Stomach (tissue), 9 donors: Measurements from ENCODE around the gene SLC39A3. TPM values are rescaled to one million over a fixed set of nuclear protein-coding genes. Genes with fewer than 3 reads are reported as not detected.

Experiments used
- DNase-seq, 2 donors: peaks; one replicate each; pipeline versions ENCODE4 v3.0.0 to v3.0.0-alpha.2; 2013 to 2019
- H3K27ac ChIP-seq, 5 donors: fragments of 200-600 bp in 4 of 5; sonication (generic) in 4 of 5; one replicate each; pipeline ENCODE4 v1.5.1; 2013 to 2019; ENCODE audit warnings: mild to moderate bottlenecking in 1 of 5, moderate library complexity in 1 of 5
- H3K27me3 ChIP-seq, 3 donors: fragments of 200-600 bp; sonication (generic); one replicate each; pipeline ENCODE4 v1.5.1; 2017 to 2019; ENCODE audit warnings: mixed run types in 1 of 3
- H3K36me3 ChIP-seq, 4 donors: fragments of 200-600 bp; sonication (generic); 1 replicate in 3 of 4; 2 replicates in 1 of 4; pipeline ENCODE4 v1.5.1; 2016 to 2019
- H3K4me1 ChIP-seq, 4 donors: fragments of 200-600 bp; sonication (generic); one replicate each; pipeline ENCODE4 v1.5.1; 2016 to 2019
- H3K4me3 ChIP-seq, 4 donors: fragments of 200-600 bp; sonication (generic) in 3 of 4; one replicate each; pipeline ENCODE4 v1.5.1; 2016 to 2019; ENCODE audit warnings: mild to moderate bottlenecking in 1 of 4
- H3K9me3 ChIP-seq, 4 donors: fragments of 200-600 bp; sonication (generic); one replicate each; pipeline ENCODE4 v1.5.1; 2016 to 2019
- EP300 ChIP-seq: sonication (generic); formaldehyde crosslinking; IDR thresholded peaks from one replicate; pipeline ENCODE4 v1.6.1; 2017; ENCODE audit warnings: antibody characterized with exemption
- POLR2A ChIP-seq, 4 donors: fragments of 450-650 bp; IDR thresholded peaks; one replicate each; pipeline ENCODE4 v1.6.1; 2016; ENCODE audit warnings: antibody characterized with exemption in 4 of 4, control low read depth in 2 of 4, mild to moderate bottlenecking in 1 of 4, moderate library complexity in 1 of 4
- POLR2AphosphoS5 ChIP-seq, 3 donors: sonication (generic); formaldehyde crosslinking; IDR thresholded peaks; one replicate each; pipeline ENCODE4 v1.6.1; 2016; ENCODE audit warnings: antibody characterized with exemption in 3 of 3
- WGBS, 5 donors: extraction: QIAGEN DNeasy Blood & Tissue Kit in 3 of 5; methylation state at CpG; one replicate each; pipeline versions ENCODE4 v1.1.5 to v1.1.7; 2013 to 2018; 5-methylcytosine and 5-hydroxymethylcytosine counted together
- intact Hi-C: fragments of 100-400 bp; cut with DNase I; formaldehyde crosslinking; loops from one replicate; pipeline ENCODE4 v1.15.1; 2023; ENCODE audit warnings: low total_unique reads
- polyA plus RNA-seq, 3 donors: library from polyadenylated mRNA; stranded (reverse); fragments of 200-250 nt; gene quantifications; one replicate each; pipeline ENCODE4 v1.2.3, GENCODE V29; 2013
- total RNA-seq, 5 donors: library from RNA; depleted of rRNA; stranded (reverse); fragments of >200 nt; gene quantifications; one replicate each; pipeline versions ENCODE4 v1.1.0 to v1.2.3, GENCODE V29; 2014 to 2016
- TF ChIP-seq, protein P1 (sequence below), 7 experiments: fragments of 450-650 bp in 4 of 7; fragments of 200-600 bp in 3 of 7; sonication (generic) in 3 of 7; IDR thresholded peaks; one replicate each; pipeline ENCODE4 v1.5.1; 2016 to 2019; ENCODE audit warnings: antibody characterized with exemption in 7 of 7, control low read depth in 2 of 7, mild to moderate bottlenecking in 1 of 7
- donor health status: healthy with polysubstance abuse.
- donor health status: Bipolar disorder and iron deficiency.
- donor health status: healthy.

Gene SLC39A3
- total and polyA plus RNA-seq, 8 donors, result 3.6 to 33.6 (median 14.9) TPM; not detected in 1

GRCh38 chr19:2774953-2775555, 35.2 kb upstream of the SLC39A3 start:
- peak overlapping the region; percentile 1 to 82 (median 71) for H3K27ac ChIP-seq
- DNase-seq, result no peak
- H3K27me3 ChIP-seq, result no peaks in the 10 kb centered on the region
- H3K36me3 ChIP-seq, result peaks cover 0 to 40% (median 31%) of the 10 kb centered on the region in 4 donors
- H3K9me3 ChIP-seq, result no peaks in the 10 kb centered on the region
- H3K4me1 ChIP-seq, result peaks cover 17 to 67% (median 50%) of the 10 kb centered on the region in 4 donors
- no peak for TF ChIP-seq POLR2A (IDR thresholded peaks at IDR 0.05)
- TF ChIP-seq EP300, result no peak
- no peak for TF ChIP-seq POLR2AphosphoS5 (IDR thresholded peaks at IDR 0.05)
- TF ChIP-seq, protein P1, sequence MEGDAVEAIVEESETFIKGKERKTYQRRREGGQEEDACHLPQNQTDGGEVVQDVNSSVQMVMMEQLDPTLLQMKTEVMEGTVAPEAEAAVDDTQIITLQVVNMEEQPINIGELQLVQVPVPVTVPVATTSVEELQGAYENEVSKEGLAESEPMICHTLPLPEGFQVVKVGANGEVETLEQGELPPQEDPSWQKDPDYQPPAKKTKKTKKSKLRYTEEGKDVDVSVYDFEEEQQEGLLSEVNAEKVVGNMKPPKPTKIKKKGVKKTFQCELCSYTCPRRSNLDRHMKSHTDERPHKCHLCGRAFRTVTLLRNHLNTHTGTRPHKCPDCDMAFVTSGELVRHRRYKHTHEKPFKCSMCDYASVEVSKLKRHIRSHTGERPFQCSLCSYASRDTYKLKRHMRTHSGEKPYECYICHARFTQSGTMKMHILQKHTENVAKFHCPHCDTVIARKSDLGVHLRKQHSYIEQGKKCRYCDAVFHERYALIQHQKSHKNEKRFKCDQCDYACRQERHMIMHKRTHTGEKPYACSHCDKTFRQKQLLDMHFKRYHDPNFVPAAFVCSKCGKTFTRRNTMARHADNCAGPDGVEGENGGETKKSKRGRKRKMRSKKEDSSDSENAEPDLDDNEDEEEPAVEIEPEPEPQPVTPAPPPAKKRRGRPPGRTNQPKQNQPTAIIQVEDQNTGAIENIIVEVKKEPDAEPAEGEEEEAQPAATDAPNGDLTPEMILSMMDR (IDR thresholded peaks at IDR 0.05), result no peak
- peak overlapping the region in 1 of 4 donors; percentile 13 for H3K4me3 ChIP-seq
- WGBS, 5 donors, result 82 to 88% (median 83%) methylated on average over 13 to 24 of the region's 24 CpGs
- intact Hi-C loops, result no loop called here

DNA sequence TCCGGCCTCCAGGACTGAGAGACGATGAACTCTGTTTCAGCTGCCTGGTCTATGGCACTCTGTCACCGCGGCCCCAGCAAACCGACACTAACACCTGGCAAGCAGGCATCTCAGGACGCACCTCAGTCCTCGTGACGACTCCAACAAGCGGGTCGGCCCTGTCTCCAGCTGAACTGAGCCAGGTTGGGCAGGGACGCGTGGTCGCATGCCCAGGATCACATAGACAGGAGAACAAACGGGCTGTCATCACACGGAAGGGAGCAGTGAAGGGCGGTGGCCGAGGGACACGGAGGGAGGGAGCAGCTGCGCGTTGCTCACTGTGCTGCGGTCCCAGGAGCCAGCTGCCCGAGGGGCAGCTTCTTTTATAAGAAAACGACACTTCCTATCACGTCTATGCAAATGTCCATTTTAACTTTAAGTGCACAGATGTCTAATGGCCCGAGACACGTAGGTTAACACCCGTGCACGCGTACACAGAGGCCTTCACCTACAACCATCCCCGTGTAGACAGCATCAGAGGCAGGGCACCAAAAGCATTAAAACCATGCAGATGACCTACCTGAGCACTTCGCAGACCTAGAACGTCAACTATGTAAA, 34.4 kb upstream of the SLC39A3 start:
- 86 to 90% (median 88%) methylated on average over 25 to 32 of the region's 32 CpGs for WGBS, 5 donors
- Histone ChIP-seq H3K27me3 (no peaks in the 10 kb centered on the region), H3K27ac (peak overlapping the region in 2 of 5 donors; percentile 71 to 82), H3K4me3 (no peak overlapping the region), H3K36me3 (peaks cover 0 to 36% (median 26%) of the 10 kb centered on the region in 4 donors), H3K4me1 (peaks cover 17 to 69% (median 52%) of the 10 kb centered on the region in 4 donors), H3K9me3 (no peaks in the 10 kb centered on the region)
- DNase-seq, result no peak
- intact Hi-C loops, result no loop called here
- TF ChIP-seq POLR2AphosphoS5 (IDR thresholded peaks at IDR 0.05), result no peak
- TF ChIP-seq EP300, result no peak
- TF ChIP-seq, protein P1 (IDR thresholded peaks at IDR 0.05), result no peak
- no peak for TF ChIP-seq POLR2A (IDR thresholded peaks at IDR 0.05)

DNA sequence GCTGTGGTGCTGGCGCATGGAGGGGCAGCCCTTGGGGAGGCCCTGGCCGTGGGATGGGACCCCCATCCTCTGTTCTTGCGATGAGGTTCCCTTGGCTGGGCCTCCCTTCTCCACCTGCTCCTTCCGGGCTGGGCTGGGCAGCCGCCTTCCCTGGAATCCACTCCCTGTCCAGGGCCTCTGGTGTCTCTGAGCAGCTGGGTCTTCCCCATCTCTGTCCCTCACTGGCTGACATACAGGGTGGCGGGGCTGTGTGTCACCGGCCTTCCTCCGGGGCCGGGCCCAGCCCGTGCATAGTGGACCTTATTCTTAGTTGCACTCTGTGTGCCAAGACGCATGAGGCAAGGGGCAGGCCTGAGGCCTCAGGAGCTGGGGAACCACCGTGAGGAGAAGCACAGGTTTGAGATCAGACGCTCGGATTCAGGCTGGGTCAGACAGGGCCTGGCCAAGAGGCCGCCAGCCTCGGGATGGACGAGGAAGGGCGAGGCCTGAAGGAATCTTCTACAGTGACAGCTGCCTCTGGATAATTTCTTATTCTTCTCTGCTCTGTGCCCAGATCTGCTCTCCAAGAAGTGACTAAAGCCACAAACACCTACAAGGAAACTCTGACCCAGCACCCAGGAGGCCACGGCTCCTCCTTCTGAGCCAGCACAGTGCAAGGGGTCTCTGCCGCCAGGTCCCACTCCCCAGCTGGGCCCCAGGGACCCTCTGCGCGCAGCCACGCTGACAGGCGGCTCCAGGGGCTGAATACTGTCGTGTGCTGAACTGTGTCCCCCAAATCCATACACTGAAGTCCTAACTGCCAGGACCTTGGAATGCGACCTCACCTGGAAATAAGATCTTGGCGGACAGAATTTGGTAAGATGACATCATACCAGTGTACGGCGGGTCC, 32.2 kb upstream of the SLC39A3 start:
- no peaks in the 10 kb centered on the region for H3K9me3 ChIP-seq
- H3K27ac ChIP-seq, result peak overlapping the region in 3 of 5 donors; percentile 5 to 76 (median 20)
- intact Hi-C loops, result no loop called here
- H3K36me3 ChIP-seq, result peaks cover 16 to 35% (median 30%) of the 10 kb centered on the region in 4 donors
- no peak for TF ChIP-seq POLR2A (IDR thresholded peaks at IDR 0.05)
- TF ChIP-seq, protein P1 (IDR thresholded peaks at IDR 0.05), result no peak
- no peak for TF ChIP-seq POLR2AphosphoS5 (IDR thresholded peaks at IDR 0.05)
- TF ChIP-seq EP300, result no peak
- no peaks in the 10 kb centered on the region for H3K27me3 ChIP-seq
- 70 to 81% (median 80%) methylated on average over 18 to 29 of the region's 29 CpGs for WGBS, 5 donors
- peaks cover 17 to 64% (median 49%) of the 10 kb centered on the region in 4 donors for H3K4me1 ChIP-seq
- peak in 1 of 2 donors; percentile 26 for DNase-seq
- H3K4me3 ChIP-seq, result no peak overlapping the region
